Naive B cell (primary cell): ENCODE data around the gene MYH8. TPM values are rescaled to one million over a fixed set of nuclear protein-coding genes. Genes with fewer than 3 reads are reported as not detected.

ENCODE experiments used
- ATAC-seq, 2 donors: fragments of 150-1000 bp; cut with Tn5 transposase; 2 replicates each; pipeline ENCODE4 v1.10.0; 2021; ENCODE audit warnings: low read depth in 2 of 2, mild to moderate bottlenecking in 2 of 2, moderate library complexity in 2 of 2
- DNase-seq: peaks from one replicate; pipeline ENCODE4 v3.0.0; 2022
- H3K27ac Mint-ChIP-seq, 6 donors: one replicate each; pipeline ENCODE4 v1.8.0; 2020 to 2022; ENCODE audit warnings: mild to moderate bottlenecking in 6 of 6, mixed read lengths in 6 of 6, moderate library complexity in 5 of 6, inconsistent platforms in 2 of 6
- H3K27me3 Mint-ChIP-seq, 3 donors: one replicate each; pipeline ENCODE4 v1.8.0; 2021 to 2022; ENCODE audit warnings: mixed read lengths in 3 of 3, mild to moderate bottlenecking in 1 of 3
- H3K36me3 Mint-ChIP-seq, 2 donors: one replicate each; pipeline ENCODE4 v1.8.0; 2020 to 2022; ENCODE audit warnings: mixed read lengths in 2 of 2, inconsistent platforms in 1 of 2, mild to moderate bottlenecking in 1 of 2
- H3K4me1 Mint-ChIP-seq, 3 donors: one replicate each; pipeline ENCODE4 v1.8.0; 2020 to 2022; ENCODE audit warnings: mixed read lengths in 3 of 3, inconsistent platforms in 1 of 3, mild to moderate bottlenecking in 1 of 3, moderate library complexity in 1 of 3
- H3K4me3 Mint-ChIP-seq, 8 donors: one replicate each; pipeline ENCODE4 v1.8.0; 2020 to 2022; ENCODE audit warnings: mild to moderate bottlenecking in 8 of 8, mixed read lengths in 8 of 8, moderate library complexity in 8 of 8, inconsistent platforms in 2 of 8
- H3K9me3 Mint-ChIP-seq, 7 donors: one replicate each; pipeline ENCODE4 v1.8.0; 2020 to 2022; ENCODE audit warnings: mixed read lengths in 7 of 7, mild to moderate bottlenecking in 5 of 7, inconsistent platforms in 2 of 7, moderate library complexity in 1 of 7
- polyA plus RNA-seq, 6 donors: library from polyadenylated mRNA; unstranded; fragments of 300-500 nt; fragmentation: Illumina TruSeq; gene quantifications; one replicate each; pipeline ENCODE4 v1.2.3, GENCODE V29; 2021; ENCODE audit warnings: low read depth in 6 of 6

MYH8 gene
- not detected for polyA plus RNA-seq

- Mint-ChIP-seq H3K27me3 (peaks cover 7 to 17% (median 14%) of the 10 kb centered on the region in 3 donors), H3K4me1 (no peaks in the 10 kb centered on the region), H3K4me3 (no peak within 1 kb of the TSS), H3K9me3 (peaks cover 0 to 11% (median 0%) of the 10 kb centered on the region in 7 donors), H3K36me3 (no peaks in the 10 kb centered on the region), H3K27ac (no peak within 1 kb of the TSS)
- no peak for DNase-seq
- no peak for ATAC-seq
Measured at GRCh38 chr17:10421900-10422542, at the start of gene MYH8. MYH8 (minus strand) TSS chr17:10421950; CDS start chr17:10420227, 1,723 bp downstream.

- H3K27ac Mint-ChIP-seq, result no peak within 1 kb of the TSS
- H3K4me3 Mint-ChIP-seq, result no peak within 1 kb of the TSS
- no peaks in the 10 kb centered on the region for H3K36me3 Mint-ChIP-seq
- no peaks in the 10 kb centered on the region for H3K4me1 Mint-ChIP-seq
- H3K27me3 Mint-ChIP-seq, result peaks cover 0 to 12% (median 11%) of the 10 kb centered on the region in 3 donors
- H3K9me3 Mint-ChIP-seq, result peaks cover 0 to 5% (median 1%) of the 10 kb centered on the region in 7 donors
- DNase-seq (no peak), ATAC-seq (no peak)
Measured at GRCh38 chr17:10469459-10469858, 47.7 kb upstream of the MYH8 start, which contains the start of gene MYH4. MYH4 (minus strand) TSS chr17:10469559; CDS start chr17:10466745, 2,814 bp downstream.

GRCh38 chr17:10463402-10463801 is 41.7 kb upstream of the MYH8 start:
- DNase-seq (no peak), ATAC-seq (no peak)
- Mint-ChIP-seq H3K4me3 (no peak overlapping the region), H3K9me3 (peaks cover 0 to 15% (median 5%) of the 10 kb centered on the region in 7 donors), H3K27me3 (peaks cover 18 to 43% (median 25%) of the 10 kb centered on the region in 3 donors), H3K27ac (no peak overlapping the region), H3K36me3 (no peaks in the 10 kb centered on the region), H3K4me1 (no peaks in the 10 kb centered on the region)

- H3K4me3 Mint-ChIP-seq, result no peak overlapping the region
- DNase-seq (no peak), ATAC-seq (no peak)
- no peaks in the 10 kb centered on the region for H3K36me3 Mint-ChIP-seq
- H3K27me3 Mint-ChIP-seq, result peaks cover 18 to 34% (median 22%) of the 10 kb centered on the region in 3 donors
- H3K27ac Mint-ChIP-seq, result no peak overlapping the region
- H3K4me1 Mint-ChIP-seq, result no peaks in the 10 kb centered on the region
- peaks cover 0 to 15% (median 5%) of the 10 kb centered on the region in 7 donors for H3K9me3 Mint-ChIP-seq
Measured at GRCh38 chr17:10460062-10460461, 38.3 kb upstream of the MYH8 start.

GRCh38 chr17:10458701-10459100 is 37.0 kb upstream of the MYH8 start:
- ATAC-seq, result no peak
- Mint-ChIP-seq H3K27me3 (peaks cover 24 to 30% (median 27%) of the 10 kb centered on the region in 3 donors), H3K4me3 (no peak overlapping the region), H3K4me1 (no peaks in the 10 kb centered on the region), H3K36me3 (no peaks in the 10 kb centered on the region), H3K9me3 (peaks cover 0 to 3% (median 0%) of the 10 kb centered on the region in 7 donors), H3K27ac (no peak overlapping the region)
- no peak for DNase-seq

- peaks cover 27 to 34% (median 30%) of the 10 kb centered on the region in 3 donors for H3K27me3 Mint-ChIP-seq
Measured at GRCh38 chr17:10457952-10458351, 36.2 kb upstream of the MYH8 start.

GRCh38 chr17:10447026-10447931 is 25.5 kb upstream of the MYH8 start:
- Mint-ChIP-seq H3K4me1 (no peaks in the 10 kb centered on the region), H3K4me3 (no peak overlapping the region), H3K27me3 (peaks cover 13 to 42% (median 27%) of the 10 kb centered on the region in 3 donors), H3K27ac (no peak overlapping the region), H3K36me3 (peaks cover 0 to 10% of the 10 kb centered on the region in 2 donors), H3K9me3 (peaks cover 0 to 5% (median 0%) of the 10 kb centered on the region in 7 donors)
- ATAC-seq (no peak), DNase-seq (no peak)

More at GRCh38 chr17:10457952-10458351, 36.2 kb upstream of the MYH8 start:
- ATAC-seq (no peak), DNase-seq (no peak)
- no peaks in the 10 kb centered on the region for H3K9me3 Mint-ChIP-seq
- no peaks in the 10 kb centered on the region for H3K4me1 Mint-ChIP-seq
- H3K27ac Mint-ChIP-seq, result no peak overlapping the region
- H3K4me3 Mint-ChIP-seq, result no peak overlapping the region
- no peaks in the 10 kb centered on the region for H3K36me3 Mint-ChIP-seq

- Mint-ChIP-seq H3K27me3 (peaks cover 34 to 53% (median 53%) of the 10 kb centered on the region in 3 donors), H3K4me3 (no peak overlapping the region), H3K4me1 (no peaks in the 10 kb centered on the region), H3K27ac (no peak overlapping the region), H3K9me3 (peaks cover 0 to 16% (median 4%) of the 10 kb centered on the region in 7 donors), H3K36me3 (no peaks in the 10 kb centered on the region)
- DNase-seq, result no peak
- ATAC-seq, result no peak
Measured at GRCh38 chr17:10439816-10440215, 18.1 kb upstream of the MYH8 start.

GRCh38 chr17:10435096-10435495 is 13.3 kb upstream of the MYH8 start:
- Mint-ChIP-seq H3K4me1 (no peaks in the 10 kb centered on the region), H3K36me3 (peaks cover 0 to 5% of the 10 kb centered on the region in 2 donors), H3K4me3 (no peak overlapping the region), H3K9me3 (peaks cover 8 to 46% (median 16%) of the 10 kb centered on the region in 7 donors), H3K27ac (no peak overlapping the region), H3K27me3 (peaks cover 35 to 62% (median 52%) of the 10 kb centered on the region in 3 donors)
- DNase-seq, result no peak
- ATAC-seq, result no peak

- DNase-seq (no peak), ATAC-seq (no peak)
- H3K27me3 Mint-ChIP-seq, result peaks cover 25 to 52% (median 34%) of the 10 kb centered on the region in 3 donors
- peaks cover 6 to 41% (median 9%) of the 10 kb centered on the region in 7 donors for H3K9me3 Mint-ChIP-seq
- H3K4me3 Mint-ChIP-seq, result no peak overlapping the region
- H3K4me1 Mint-ChIP-seq, result no peaks in the 10 kb centered on the region
- peaks cover 0 to 5% of the 10 kb centered on the region in 2 donors for H3K36me3 Mint-ChIP-seq
- no peak overlapping the region for H3K27ac Mint-ChIP-seq
Measured at GRCh38 chr17:10429421-10430045, 7.8 kb upstream of the MYH8 start.

GRCh38 chr17:10428781-10429180 is 7.0 kb upstream of the MYH8 start:
- no peak for DNase-seq
- Mint-ChIP-seq H3K4me3 (no peak overlapping the region), H3K4me1 (no peaks in the 10 kb centered on the region), H3K36me3 (peaks cover 0 to 5% of the 10 kb centered on the region in 2 donors), H3K9me3 (peaks cover 6 to 38% (median 9%) of the 10 kb centered on the region in 7 donors), H3K27me3 (peaks cover 25 to 48% (median 30%) of the 10 kb centered on the region in 3 donors), H3K27ac (no peak overlapping the region)
- ATAC-seq, result no peak

GRCh38 chr17:10421211-10421610 is 539 bp downstream of the MYH8 start:
- Mint-ChIP-seq H3K4me3 (no peak overlapping the region), H3K9me3 (peaks cover 0 to 11% (median 0%) of the 10 kb centered on the region in 7 donors), H3K36me3 (no peaks in the 10 kb centered on the region), H3K4me1 (no peaks in the 10 kb centered on the region), H3K27me3 (peaks cover 1 to 14% (median 12%) of the 10 kb centered on the region in 3 donors), H3K27ac (no peak overlapping the region)
- no peak for ATAC-seq
- DNase-seq, result no peak

GRCh38 chr17:10420811-10421210 is 939 bp downstream of the MYH8 start:
- Mint-ChIP-seq H3K36me3 (no peaks in the 10 kb centered on the region), H3K27ac (no peak overlapping the region), H3K9me3 (peaks cover 0 to 11% (median 0%) of the 10 kb centered on the region in 7 donors), H3K27me3 (peaks cover 5 to 17% (median 12%) of the 10 kb centered on the region in 3 donors), H3K4me3 (no peak overlapping the region), H3K4me1 (no peaks in the 10 kb centered on the region)
- DNase-seq (no peak), ATAC-seq (no peak)
